HepG2 (cell line): ENCODE measurements around the gene MACROH2A1. TPM values are rescaled to one million over a fixed set of nuclear protein-coding genes. Genes with fewer than 3 reads are reported as not detected.

Experiments used
- ATAC-seq: fragments of 200-7000 bp; cut with Tn5 transposase; 3 replicates; pipeline ENCODE4 v1.9.1; 2020; ENCODE audit warnings: mild to moderate bottlenecking, moderate library complexity
- BruUV-seq: library from RNA; stranded (reverse); fragments of 400-500 nt; replicated peaks from 2 replicates; lab custom pipeline; 2021; lab: Mats Ljungman, UMichigan
- CTCF ChIA-PET: fragments of 300-600 bp; formaldehyde crosslinking; extraction: SDS; loops from one replicate; lab custom pipeline; 2021; ENCODE audit warnings: low total read pairs, inconsistent platforms, low intra/inter-chr PET ratio; lab: Yijun Ruan, JAX
- POLR2A ChIA-PET: fragments of 350-600 bp; sonication (Branson Sonifier 250); formaldehyde crosslinking; loops from one replicate; lab custom pipeline; 2020; ENCODE audit warnings: antibody characterized with exemption, inconsistent platforms; lab: Yijun Ruan, JAX
- DNase-seq: peaks from one replicate; pipeline ENCODE4 v3.0.0-alpha.2; 2015; ENCODE audit warnings: low spot score
- FAIRE-seq: peaks from 3 replicates; lab custom pipeline; 2011; peaks lifted over from hg19 to GRCh38; lab: Jason Lieb, UNC
- H2AFZ ChIP-seq: one replicate; pipeline ENCODE4 v1.6.1; 2011; ENCODE audit warnings: low read length, inconsistent platforms
- H3K27ac ChIP-seq: fragments of 300-600 bp; 3 replicates; pipeline ENCODE4 v1.8.0; 2011; ENCODE audit warnings: mixed run types, mild to moderate bottlenecking, mixed read lengths, low read length, inconsistent platforms; ENCODE audit not compliant: insufficient read depth; ENCODE audit errors: extremely low read length
- H3K27me3 ChIP-seq, 2 experiments: fragments of 200-600 bp in 1 of 2; 2 replicates in 1 of 2; 3 replicates in 1 of 2; pipeline versions ENCODE4 v1.6.0 to v1.8.0; 2011; ENCODE audit warnings: low read length in 2 of 2, mild to moderate bottlenecking in 2 of 2, moderate library complexity in 2 of 2, inconsistent platforms in 1 of 2; ENCODE audit not compliant: insufficient read depth in 2 of 2, control insufficient read depth in 1 of 2
- H3K36me3 ChIP-seq, 2 experiments: fragments of 200-600 bp in 1 of 2; replicated peaks in 1 of 2; 2 replicates in 1 of 2; 3 replicates in 1 of 2; pipeline versions ENCODE4 v1.5.1 to v1.8.0; 2011; ENCODE audit warnings: low read length in 2 of 2, inconsistent platforms in 1 of 2; ENCODE audit not compliant: insufficient read depth in 2 of 2, control insufficient read depth in 1 of 2
- H3K4me1 ChIP-seq: 2 replicates; pipeline ENCODE4 v1.5.1; 2012; ENCODE audit warnings: low read length, inconsistent platforms; ENCODE audit not compliant: insufficient read depth
- H3K4me2 ChIP-seq: 2 replicates; pipeline ENCODE4 v1.6.0; 2011; ENCODE audit warnings: low read depth, low read length, inconsistent platforms
- H3K4me3 ChIP-seq, 3 experiments: fragments of 200-600 bp in 1 of 3; sonication (generic), shearing (Covaris generic) in 1 of 3; replicated peaks in 1 of 3; 2 replicates each; pipeline ENCODE4 v1.5.1; 2011 to 2016; ENCODE audit warnings: low read length in 3 of 3, inconsistent platforms in 2 of 3, low read depth in 2 of 3, mild to moderate bottlenecking in 2 of 3, control low read depth in 1 of 3, mixed read lengths in 1 of 3; ENCODE audit not compliant: insufficient read depth in 1 of 3
- H3K79me2 ChIP-seq: one replicate; pipeline ENCODE4 v1.6.1; 2011; ENCODE audit warnings: low read length, inconsistent platforms; ENCODE audit not compliant: insufficient read depth
- H3K9ac ChIP-seq: 2 replicates; pipeline ENCODE4 v1.6.0; 2011; ENCODE audit warnings: mild to moderate bottlenecking, low read depth, low read length, inconsistent platforms; ENCODE audit not compliant: insufficient read depth
- H3K9me3 ChIP-seq: 2 replicates; pipeline ENCODE4 v1.5.1; 2012; ENCODE audit warnings: mild to moderate bottlenecking, low read length
- H4K20me1 ChIP-seq: 2 replicates; pipeline ENCODE4 v1.6.0; 2011; ENCODE audit warnings: inconsistent platforms, mild to moderate bottlenecking, low read length, moderate library complexity; ENCODE audit not compliant: insufficient read depth
- DNMT1 ChIP-seq: sonication (generic); formaldehyde crosslinking; IDR thresholded peaks from 2 replicates; pipeline ENCODE4 v1.5.1; 2020; ENCODE audit warnings: mild to moderate bottlenecking, missing genetic modification reagents
- EHMT2 ChIP-seq: fragments of 200-600 bp; sonication (generic); IDR thresholded peaks from 2 replicates; pipeline ENCODE4 v1.7.0; 2017; ENCODE audit warnings: antibody characterized with exemption, low read depth, low read length, borderline replicate concordance
- HNF4G ChIP-seq, 2 experiments: sonication (generic) in 1 of 2; formaldehyde crosslinking in 1 of 2; IDR thresholded peaks; 2 replicates each; pipeline versions ENCODE4 v1.4.0 to v1.6.1; 2011 to 2020; ENCODE audit warnings: borderline replicate concordance in 2 of 2, low read depth in 2 of 2, mild to moderate bottlenecking in 2 of 2, low read length in 1 of 2, missing genetic modification reagents in 1 of 2, moderate library complexity in 1 of 2
- MTF1 ChIP-seq: sonication (generic); formaldehyde crosslinking; IDR thresholded peaks from 2 replicates; pipeline ENCODE4 v1.5.0; 2020; ENCODE audit warnings: missing genetic modification reagents
- ZMYM3 ChIP-seq: sonication (generic); formaldehyde crosslinking; IDR thresholded peaks from 2 replicates; pipeline ENCODE4 v1.5.1; 2020; ENCODE audit warnings: mild to moderate bottlenecking, missing genetic modification reagents
- ZNF382 ChIP-seq: sonication (generic); formaldehyde crosslinking; IDR thresholded peaks from 2 replicates; pipeline ENCODE4 v1.5.0; 2020; ENCODE audit warnings: missing genetic modification reagents, mild to moderate bottlenecking, borderline replicate concordance
- ZNF703 ChIP-seq: sonication (generic); formaldehyde crosslinking; IDR thresholded peaks from 2 replicates; pipeline ENCODE4 v1.5.1; 2020; ENCODE audit warnings: missing genetic modification reagents, mild to moderate bottlenecking, moderate library complexity, borderline replicate concordance
- WGBS: methylation state at CpG from one replicate; pipeline ENCODE4 v1.1.6; 2017; ENCODE audit warnings: low lambda C conversion rate; 5-methylcytosine and 5-hydroxymethylcytosine counted together
- in situ Hi-C: cut with HindIII; loops from 2 replicates; pipeline ENCODE4 v1.10.0; 2017; ENCODE audit warnings: low pct_unique_long_range_greater_than_20kb; ENCODE audit not compliant: extremely low pct_ligation_motif_present
- intact Hi-C: fragments of 100-400 bp; cut with micrococcal nuclease; formaldehyde crosslinking; loops from one replicate; pipeline ENCODE4 v1.10.0; 2022; ENCODE audit not compliant: unreplicated experiment
- polyA plus RNA-seq, 8 experiments: library from polyadenylated mRNA; depleted of rRNA in 3 of 8; stranded (reverse) in 7 of 8; unstranded in 1 of 8; fragments of >200 nt; fragmentation: Illumina TruSeq in 4 of 8; extraction: Trizol in 4 of 8; gene quantifications; 2 replicates each; pipeline versions ENCODE4 v1.2.1 to v1.2.3, GENCODE V29; 2011 to 2016; ENCODE audit warnings: low read depth in 4 of 8, missing spikeins in 1 of 8, mixed read lengths in 1 of 8; ENCODE audit not compliant: insufficient read depth in 1 of 8
- total RNA-seq, 5 experiments: library from RNA; depleted of rRNA; stranded (reverse); fragments of >200 nt; fragmentation: Illumina TruSeq; extraction: Trizol; gene quantifications; 2 replicates each; pipeline ENCODE4 v1.2.3, GENCODE V29; 2016; ENCODE audit warnings: low read depth in 1 of 5
- TF ChIP-seq, protein P1 (sequence below): sonication (generic); formaldehyde crosslinking; IDR thresholded peaks from 2 replicates; pipeline ENCODE4 v1.5.1; 2020; ENCODE audit warnings: missing genetic modification reagents, mild to moderate bottlenecking, borderline replicate concordance
- TF ChIP-seq, protein P2 (sequence below): sonication (generic); formaldehyde crosslinking; IDR thresholded peaks from 2 replicates; pipeline ENCODE4 v1.4.0; 2020; ENCODE audit warnings: missing genetic modification reagents

MACROH2A1 gene
- total and polyA plus RNA-seq, 2 of the 13 experiments (the other 11 are each of a cell fraction or from before 2014, with no cell fraction given) = 69.1 to 158 TPM

DNA sequence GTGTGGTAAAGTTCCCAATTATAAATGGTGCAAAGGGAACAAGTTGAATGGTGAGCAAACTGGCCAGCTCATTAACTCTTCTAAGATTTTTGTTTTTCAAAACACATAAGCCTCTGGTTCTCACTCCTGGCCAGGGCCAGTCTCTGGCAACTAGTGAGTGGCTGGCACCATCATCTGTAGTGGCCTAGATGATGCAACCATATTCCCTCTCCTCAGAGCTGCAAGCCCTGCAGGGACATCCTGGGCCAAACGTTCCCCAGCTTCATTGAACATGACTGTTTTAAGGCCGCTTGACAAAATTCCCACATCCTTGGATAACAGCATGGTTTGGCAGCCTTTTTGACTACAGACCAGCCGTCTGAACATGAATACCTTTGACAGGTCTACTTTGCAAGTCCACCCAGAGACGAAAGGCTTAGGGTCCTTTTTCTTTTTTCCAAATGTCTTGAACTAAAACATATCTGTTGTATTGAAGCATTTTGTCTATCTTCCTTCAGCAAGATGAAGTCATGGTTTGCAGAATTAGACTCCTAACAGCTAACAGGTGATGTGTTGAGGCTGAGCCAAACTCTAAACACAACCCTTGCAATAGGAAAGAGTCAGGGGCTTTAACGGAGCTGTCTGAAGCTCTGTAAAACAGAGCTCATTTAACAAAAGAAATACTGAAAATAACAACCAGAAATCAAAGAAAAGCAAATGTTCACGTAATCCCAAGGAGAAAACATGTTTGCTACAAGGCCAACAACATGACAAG is 23.8 kb downstream of the MACROH2A1 start:
- Histone ChIP-seq H3K79me2 (no peaks in the 10 kb centered on the region), H3K4me2 (no peak overlapping the region), H3K9me3 (no peaks in the 10 kb centered on the region), H3K27me3 (no peaks in the 10 kb centered on the region), H3K27ac (no peak overlapping the region), H3K4me3 (no peak overlapping the region), H3K9ac (no peak overlapping the region), H4K20me1 (no peaks in the 10 kb centered on the region; the same call in 1 of the 2 replicates), H3K4me1 (no peaks in the 10 kb centered on the region), H3K36me3 (peaks cover 34 to 99% of the 10 kb centered on the region in 2 experiments), H2AFZ (no peak overlapping the region)
- BruUV-seq = no TSS peak
- ChIA-PET CTCF (no interaction called here), POLR2A (no interaction called here)
- DNase-seq = no peak
- ATAC-seq = no peak
- intact Hi-C loops = no loop called here
- in situ Hi-C loops = no loop called here
- no peak for TF ChIP-seq EHMT2
- TF ChIP-seq HNF4G (IDR thresholded peaks at IDR 0.05; ENCODE audit: borderline replicate concordance, low read depth, low read length) = no peak
- TF ChIP-seq HNF4G (CRISPR knock-in tag; IDR thresholded peaks at IDR 0.05; ENCODE audit: borderline replicate concordance, low read depth) = no peak
- TF ChIP-seq, protein P1, sequence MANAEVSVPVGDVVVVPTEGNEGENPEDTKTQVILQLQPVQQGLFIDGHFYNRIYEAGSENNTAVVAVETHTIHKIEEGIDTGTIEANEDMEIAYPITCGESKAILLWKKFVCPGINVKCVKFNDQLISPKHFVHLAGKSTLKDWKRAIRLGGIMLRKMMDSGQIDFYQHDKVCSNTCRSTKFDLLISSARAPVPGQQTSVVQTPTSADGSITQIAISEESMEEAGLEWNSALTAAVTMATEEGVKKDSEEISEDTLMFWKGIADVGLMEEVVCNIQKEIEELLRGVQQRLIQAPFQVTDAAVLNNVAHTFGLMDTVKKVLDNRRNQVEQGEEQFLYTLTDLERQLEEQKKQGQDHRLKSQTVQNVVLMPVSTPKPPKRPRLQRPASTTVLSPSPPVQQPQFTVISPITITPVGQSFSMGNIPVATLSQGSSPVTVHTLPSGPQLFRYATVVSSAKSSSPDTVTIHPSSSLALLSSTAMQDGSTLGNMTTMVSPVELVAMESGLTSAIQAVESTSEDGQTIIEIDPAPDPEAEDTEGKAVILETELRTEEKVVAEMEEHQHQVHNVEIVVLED (CRISPR knock-in tag) = no peak
- TF ChIP-seq DNMT1 = no peak
- TF ChIP-seq, protein P2, sequence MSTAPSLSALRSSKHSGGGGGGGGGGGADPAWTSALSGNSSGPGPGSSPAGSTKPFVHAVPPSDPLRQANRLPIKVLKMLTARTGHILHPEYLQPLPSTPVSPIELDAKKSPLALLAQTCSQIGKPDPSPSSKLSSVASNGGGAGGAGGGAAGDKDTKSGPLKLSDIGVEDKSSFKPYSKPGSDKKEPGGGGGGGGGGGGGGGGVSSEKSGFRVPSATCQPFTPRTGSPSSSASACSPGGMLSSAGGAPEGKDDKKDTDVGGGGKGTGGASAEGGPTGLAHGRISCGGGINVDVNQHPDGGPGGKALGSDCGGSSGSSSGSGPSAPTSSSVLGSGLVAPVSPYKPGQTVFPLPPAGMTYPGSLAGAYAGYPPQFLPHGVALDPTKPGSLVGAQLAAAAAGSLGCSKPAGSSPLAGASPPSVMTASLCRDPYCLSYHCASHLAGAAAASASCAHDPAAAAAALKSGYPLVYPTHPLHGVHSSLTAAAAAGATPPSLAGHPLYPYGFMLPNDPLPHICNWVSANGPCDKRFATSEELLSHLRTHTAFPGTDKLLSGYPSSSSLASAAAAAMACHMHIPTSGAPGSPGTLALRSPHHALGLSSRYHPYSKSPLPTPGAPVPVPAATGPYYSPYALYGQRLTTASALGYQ (CRISPR knock-in tag) = no peak
- TF ChIP-seq MTF1 = no peak
- no peak for TF ChIP-seq ZMYM3 (CRISPR knock-in tag)
- no peak for TF ChIP-seq ZNF382 (CRISPR knock-in tag)
- TF ChIP-seq ZNF703 = no peak
- FAIRE-seq = no peak
- WGBS = 89% methylated on average over 6 of the region's 6 CpGs
